Central memory CD8-positive, alpha-beta T cell (primary cell): ENCODE measurements around the gene PLS1.
"Not testable (repeated sequence)": the region's sequence is repeated elsewhere in the genome, so short reads cannot be mapped to it uniquely, and the experiment has no call there.

Experiments used
- ATAC-seq: fragments of 150-1000 bp; cut with Tn5 transposase; replicated peaks from 2 replicates; pipeline ENCODE4 v1.10.0; 2022; ENCODE audit warnings: mild to moderate bottlenecking, moderate FRiP score, moderate number of reproducible peaks; ENCODE audit not compliant: poor library complexity, severe bottlenecking; ENCODE audit errors: extremely low read depth
- DNase-seq, 2 donors: peaks; one replicate each; pipeline ENCODE4 v3.0.0; 2021; ENCODE audit warnings: low spot score in 2 of 2
- H3K27ac Mint-ChIP-seq: one replicate; pipeline ENCODE4 v1.8.0; 2022; ENCODE audit warnings: low read depth, mild to moderate bottlenecking, moderate library complexity, mixed read lengths
- H3K27me3 Mint-ChIP-seq: one replicate; pipeline ENCODE4 v1.8.0; 2022; ENCODE audit warnings: mixed read lengths
- H3K36me3 Mint-ChIP-seq: one replicate; pipeline ENCODE4 v1.8.0; 2022; ENCODE audit warnings: mild to moderate bottlenecking, moderate library complexity, mixed read lengths; ENCODE audit not compliant: insufficient read depth
- H3K4me1 Mint-ChIP-seq: one replicate; pipeline ENCODE4 v1.8.0; 2022; ENCODE audit warnings: mixed read lengths
- H3K4me3 Mint-ChIP-seq: one replicate; pipeline ENCODE4 v1.8.0; 2022; ENCODE audit warnings: mild to moderate bottlenecking, moderate library complexity, mixed read lengths
- H3K9me3 Mint-ChIP-seq: one replicate; pipeline ENCODE4 v1.8.0; 2022; ENCODE audit warnings: mixed read lengths

Gene PLS1

GRCh38 chr3:142725357-142725739 lies 129.2 kb downstream of the PLS1 start:
- Mint-ChIP-seq H3K9me3 (no peaks in the 10 kb centered on the region), H3K4me1 (peaks cover 7% of the 10 kb centered on the region), H3K27me3 (peaks cover 22% of the 10 kb centered on the region), H3K36me3 (peaks cover 5% of the 10 kb centered on the region), H3K4me3 (peak overlapping the region; percentile 87), H3K27ac (no peak overlapping the region)
- ATAC-seq (no peak), DNase-seq (no peak)

DNA sequence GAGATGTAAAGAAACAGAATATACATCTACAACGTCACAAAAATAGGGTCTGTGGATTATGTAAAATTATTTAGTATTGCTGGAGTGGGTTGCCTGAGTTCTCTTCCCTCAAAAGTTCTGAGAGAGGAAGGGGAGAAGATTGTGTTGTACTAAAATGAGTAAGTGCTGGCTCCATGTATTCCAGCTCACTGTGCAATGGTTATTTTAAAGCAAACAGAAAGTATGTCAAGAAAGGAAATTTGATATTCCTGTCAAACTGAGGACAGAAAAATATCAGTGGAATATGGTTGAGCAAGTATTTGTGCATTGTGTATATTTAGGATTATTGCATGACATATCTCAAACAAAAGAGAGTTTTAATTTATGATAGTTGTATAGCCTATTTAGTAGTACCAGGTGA lies 129.8 kb downstream of the PLS1 start:
- H3K27ac Mint-ChIP-seq, result no peak overlapping the region

DNA sequence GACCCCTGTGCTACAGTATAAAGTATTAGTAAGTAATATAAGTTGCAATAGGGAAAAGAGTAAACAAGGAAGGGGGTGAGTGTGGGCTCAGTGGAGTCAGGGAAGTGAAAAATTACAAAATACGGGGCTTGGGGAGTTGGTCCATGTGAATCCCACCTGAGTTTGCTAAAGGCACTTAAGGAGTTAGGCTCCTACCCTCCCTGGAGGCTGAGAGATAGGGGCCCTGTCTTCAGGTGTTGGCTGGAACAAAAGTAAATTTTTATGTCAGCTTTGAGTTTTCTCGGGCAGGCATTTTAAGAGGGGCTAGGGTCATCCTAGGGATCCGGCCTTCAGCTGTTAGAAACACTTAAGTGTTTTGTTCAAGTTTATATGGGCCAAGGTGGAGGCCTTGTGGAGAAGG lies 135.9 kb downstream of the PLS1 start:
- no peak for DNase-seq
- no peak for ATAC-seq
- Mint-ChIP-seq H3K9me3 (no peaks in the 10 kb centered on the region), H3K36me3 (no peaks in the 10 kb centered on the region), H3K4me1 (no peaks in the 10 kb centered on the region), H3K27ac (no peak overlapping the region), H3K27me3 (no peaks in the 10 kb centered on the region), H3K4me3 (no peak overlapping the region)

More for the DNA sequence above, 129.8 kb downstream of the PLS1 start:
- Mint-ChIP-seq H3K27me3 (peaks cover 15% of the 10 kb centered on the region), H3K9me3 (no peaks in the 10 kb centered on the region), H3K4me3 (peak overlapping the region; percentile 87), H3K4me1 (peaks cover 7% of the 10 kb centered on the region), H3K36me3 (peaks cover 5% of the 10 kb centered on the region)
- DNase-seq, result no peak
- no peak for ATAC-seq

GRCh38 chr3:142734834-142735233 lies 138.6 kb downstream of the PLS1 start:
- Mint-ChIP-seq H3K36me3 (no peaks in the 10 kb centered on the region), H3K4me3 (no peak overlapping the region), H3K27ac (no peak overlapping the region), H3K27me3 (no peaks in the 10 kb centered on the region), H3K9me3 (no peaks in the 10 kb centered on the region), H3K4me1 (no peaks in the 10 kb centered on the region)
- DNase-seq (no peak), ATAC-seq (no peak)

GRCh38 chr3:142735462-142735861 lies 139.3 kb downstream of the PLS1 start:
- H3K36me3 Mint-ChIP-seq, result no peaks in the 10 kb centered on the region
- no peak overlapping the region for H3K4me3 Mint-ChIP-seq
- H3K9me3 Mint-ChIP-seq, result no peaks in the 10 kb centered on the region
- no peak for ATAC-seq
- H3K27me3 Mint-ChIP-seq, result no peaks in the 10 kb centered on the region
- DNase-seq, result no peak
- H3K4me1 Mint-ChIP-seq, result no peaks in the 10 kb centered on the region
- H3K27ac Mint-ChIP-seq, result no peak overlapping the region

- Mint-ChIP-seq H3K27ac (no peak overlapping the region), H3K36me3 (no peaks in the 10 kb centered on the region), H3K9me3 (no peaks in the 10 kb centered on the region), H3K4me3 (no peak overlapping the region), H3K27me3 (no peaks in the 10 kb centered on the region), H3K4me1 (no peaks in the 10 kb centered on the region)
- DNase-seq (no peak), ATAC-seq (no peak)
These were observed 142.2 kb downstream of the PLS1 start for GRCh38 chr3:142738396-142738795.

- H3K27ac Mint-ChIP-seq, result no peak overlapping the region
- H3K27me3 Mint-ChIP-seq, result no peaks in the 10 kb centered on the region
- ATAC-seq (no peak), DNase-seq (no peak)
- H3K4me3 Mint-ChIP-seq, result no peak overlapping the region
- no peaks in the 10 kb centered on the region for H3K4me1 Mint-ChIP-seq
- H3K36me3 Mint-ChIP-seq, result no peaks in the 10 kb centered on the region
- no peaks in the 10 kb centered on the region for H3K9me3 Mint-ChIP-seq
These were observed 150.5 kb downstream of the PLS1 start for GRCh38 chr3:142746646-142747045.

- not testable (repeated sequence) for H3K4me3 Mint-ChIP-seq, H3K9me3 Mint-ChIP-seq, H3K27ac Mint-ChIP-seq, ATAC-seq, DNase-seq, H3K36me3 Mint-ChIP-seq, H3K4me1 Mint-ChIP-seq, H3K27me3 Mint-ChIP-seq
These were observed 154.3 kb downstream of the PLS1 start for GRCh38 chr3:142750531-142750930.

DNA sequence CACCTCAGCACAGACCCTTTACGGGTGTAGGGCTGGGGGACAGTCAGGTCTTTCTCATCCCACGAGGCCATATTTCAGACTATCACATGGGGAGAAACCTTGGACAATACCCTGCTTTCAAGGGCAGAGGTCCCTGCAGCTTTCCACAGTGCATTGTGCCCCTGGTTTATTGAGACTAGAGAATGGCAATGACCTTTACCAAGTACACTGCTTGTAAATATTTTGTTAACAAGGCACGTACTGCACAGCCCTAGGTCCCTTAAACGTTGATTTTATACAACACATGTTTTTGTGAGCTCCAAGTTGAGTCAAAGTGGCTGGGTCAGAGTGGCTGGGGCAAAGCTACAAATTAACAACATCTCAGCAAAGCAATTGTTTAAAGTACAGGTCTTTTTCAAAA lies 156.4 kb downstream of the PLS1 start:
- not testable (repeated sequence) for DNase-seq, H3K27ac Mint-ChIP-seq, ATAC-seq, H3K4me1 Mint-ChIP-seq, H3K27me3 Mint-ChIP-seq, H3K9me3 Mint-ChIP-seq, H3K36me3 Mint-ChIP-seq, H3K4me3 Mint-ChIP-seq

- H3K4me3 Mint-ChIP-seq, result no peak overlapping the region
- no peak for DNase-seq
- no peaks in the 10 kb centered on the region for H3K27me3 Mint-ChIP-seq
- no peaks in the 10 kb centered on the region for H3K9me3 Mint-ChIP-seq
- no peaks in the 10 kb centered on the region for H3K4me1 Mint-ChIP-seq
- ATAC-seq, result no peak
- no peak overlapping the region for H3K27ac Mint-ChIP-seq
- no peaks in the 10 kb centered on the region for H3K36me3 Mint-ChIP-seq
These were observed 158.3 kb downstream of the PLS1 start for GRCh38 chr3:142754494-142754893.
